OCI-LY7 (cell line): ENCODE measurements around the gene CNKSR3. TPM values are rescaled to one million over a fixed set of nuclear protein-coding genes. Genes with fewer than 3 reads are reported as not detected.

Source experiments
- BruUV-seq: library from RNA; stranded (reverse); fragments of 400-500 nt; replicated peaks from 2 replicates; lab custom pipeline; 2021; lab: Mats Ljungman, UMichigan
- CTCF ChIA-PET: fragments of 300-600 bp; sonication (Branson Sonifier 250); formaldehyde crosslinking; loops from one replicate; lab custom pipeline; 2022; ENCODE audit warnings: antibody characterized with exemption; ENCODE audit not compliant: unreplicated experiment; lab: Charles Lee
- POLR2A ChIA-PET: fragments of 300-600 bp; sonication (Branson Sonifier 250); formaldehyde crosslinking; loops from one replicate; lab custom pipeline; 2022; ENCODE audit warnings: antibody characterized with exemption; lab: Charles Lee
- DNase-seq: peaks from one replicate; pipeline ENCODE4 v3.0.0-alpha.2; 2015; ENCODE audit warnings: low spot score
- H2AFZ ChIP-seq: fragments of 200-600 bp; sonication (generic), shearing (Covaris generic); 2 replicates; pipeline ENCODE4 v1.6.1; 2014; ENCODE audit warnings: mild to moderate bottlenecking, antibody characterized with exemption, low read length, moderate library complexity
- H3K27ac ChIP-seq: fragments of 200-600 bp; sonication (generic); 2 replicates; pipeline ENCODE4 v1.5.1; 2014; ENCODE audit warnings: mixed run types, low read depth, mild to moderate bottlenecking, moderate library complexity, low read length, inconsistent platforms; ENCODE audit not compliant: poor library complexity, severe bottlenecking
- H3K36me3 ChIP-seq: fragments of 200-600 bp; sonication (generic); 2 replicates; pipeline ENCODE4 v1.6.1; 2014; ENCODE audit warnings: mild to moderate bottlenecking, antibody characterized with exemption, low read length, moderate library complexity, mixed read lengths; ENCODE audit not compliant: insufficient read depth
- H3K4me1 ChIP-seq: fragments of 200-600 bp; sonication (generic); 2 replicates; pipeline ENCODE4 v1.5.1; 2014; ENCODE audit warnings: mild to moderate bottlenecking, low read length; ENCODE audit not compliant: insufficient read depth, poor library complexity, severe bottlenecking
- H3K4me2 ChIP-seq: fragments of 200-600 bp; sonication (generic); 2 replicates; pipeline ENCODE4 v1.6.1; 2014; ENCODE audit warnings: mild to moderate bottlenecking, low read length
- H3K4me3 ChIP-seq: fragments of 200-600 bp; sonication (generic); 2 replicates; pipeline ENCODE4 v1.5.1; 2014; ENCODE audit warnings: mild to moderate bottlenecking, low read depth, low read length; ENCODE audit not compliant: poor library complexity, severe bottlenecking
- H3K79me2 ChIP-seq: fragments of 200-600 bp; sonication (generic); 2 replicates; pipeline ENCODE4 v1.6.1; 2016; ENCODE audit warnings: low read depth, mild to moderate bottlenecking, low read length, moderate library complexity, mixed read lengths; ENCODE audit not compliant: insufficient read depth
- H3K9me2 ChIP-seq: fragments of 200-600 bp; sonication (generic); 2 replicates; pipeline ENCODE4 v1.6.1; 2016; ENCODE audit warnings: mild to moderate bottlenecking, low read length, mixed read lengths; ENCODE audit not compliant: insufficient read depth
- H3K9me3 ChIP-seq: fragments of 200-600 bp; sonication (generic); 2 replicates; pipeline ENCODE4 v1.6.1; 2014; ENCODE audit warnings: mild to moderate bottlenecking, mixed run types, low read length, mixed read lengths
- H4K20me1 ChIP-seq: fragments of 200-600 bp; sonication (generic); 2 replicates; pipeline ENCODE4 v1.6.1; 2014; ENCODE audit warnings: mild to moderate bottlenecking, antibody characterized with exemption, low read length, moderate library complexity, mixed read lengths; ENCODE audit not compliant: insufficient read depth
- EZH2phosphoT487 ChIP-seq: fragments of 200-600 bp; sonication (generic); IDR thresholded peaks from 2 replicates; pipeline ENCODE4 v1.6.1; 2018; ENCODE audit warnings: low read depth, borderline replicate concordance, mild to moderate bottlenecking, mixed run types, antibody characterized with exemption, low read length, moderate library complexity, mixed read lengths
- intact Hi-C: fragments of 100-400 bp; cut with micrococcal nuclease; formaldehyde crosslinking; loops from one replicate; pipeline ENCODE4 v1.10.0; 2022; ENCODE audit not compliant: unreplicated experiment
- total RNA-seq, 2 experiments: library from RNA; depleted of rRNA in 1 of 2; stranded (reverse); fragments of >200 nt in 1 of 2; shearing (Covaris generic) in 1 of 2; gene quantifications; 2 replicates each; pipeline ENCODE4 v1.2.3, GENCODE V29; 2014 to 2022
- TF ChIP-seq, protein P1 (sequence below): fragments of 200-600 bp; sonication (generic); conservative IDR thresholded peaks from 2 replicates; pipeline ENCODE4 v1.5.1; 2014; ENCODE audit warnings: mild to moderate bottlenecking, antibody characterized with exemption, low read length, moderate library complexity, mixed read lengths

CNKSR3 gene
- total RNA-seq, 2 experiments from 2014 or later, result not detected

DNA sequence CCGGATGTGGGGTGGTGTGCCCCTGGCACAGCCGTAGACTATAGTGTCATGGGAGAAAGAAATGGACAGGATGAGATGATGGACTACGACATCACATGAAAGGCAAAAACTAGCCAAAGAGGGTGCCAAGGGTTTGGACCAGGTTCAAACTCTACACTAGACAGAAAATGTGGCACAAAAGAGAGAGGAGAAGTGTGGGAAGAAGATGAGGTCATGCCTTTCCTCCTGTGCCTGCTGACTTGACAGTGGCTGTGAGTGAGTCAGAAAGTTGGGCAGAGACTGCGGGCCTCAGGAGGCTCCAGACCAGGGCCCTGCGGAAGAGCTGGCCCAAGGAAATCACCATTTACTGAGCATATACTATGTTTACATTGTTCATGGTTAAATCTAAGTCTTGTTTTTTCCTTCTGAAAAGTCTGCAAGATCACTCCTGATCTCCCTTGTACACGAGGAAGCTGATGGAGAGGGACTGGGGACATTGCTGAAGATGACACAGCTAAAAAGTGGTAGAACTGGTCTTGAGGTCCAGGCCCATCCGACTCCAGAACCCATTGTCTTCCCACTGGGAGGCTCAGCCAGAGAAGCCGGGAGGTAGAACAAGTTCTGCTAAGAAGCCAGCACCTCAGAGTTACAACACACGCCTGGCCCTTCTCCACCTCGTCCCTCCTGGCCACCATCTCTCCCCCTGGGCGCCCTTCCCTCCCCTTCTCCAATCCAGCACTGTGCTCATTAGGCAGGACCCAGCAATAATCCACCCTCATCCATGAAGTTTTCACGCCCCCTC lies 35.6 kb downstream of the CNKSR3 start:
- H3K4me2 ChIP-seq, result no peak overlapping the region
- H3K36me3 ChIP-seq, result no peaks in the 10 kb centered on the region
- intact Hi-C loops, result no loop called here
- no peak for TF ChIP-seq EZH2phosphoT487
- TF ChIP-seq, protein P1, sequence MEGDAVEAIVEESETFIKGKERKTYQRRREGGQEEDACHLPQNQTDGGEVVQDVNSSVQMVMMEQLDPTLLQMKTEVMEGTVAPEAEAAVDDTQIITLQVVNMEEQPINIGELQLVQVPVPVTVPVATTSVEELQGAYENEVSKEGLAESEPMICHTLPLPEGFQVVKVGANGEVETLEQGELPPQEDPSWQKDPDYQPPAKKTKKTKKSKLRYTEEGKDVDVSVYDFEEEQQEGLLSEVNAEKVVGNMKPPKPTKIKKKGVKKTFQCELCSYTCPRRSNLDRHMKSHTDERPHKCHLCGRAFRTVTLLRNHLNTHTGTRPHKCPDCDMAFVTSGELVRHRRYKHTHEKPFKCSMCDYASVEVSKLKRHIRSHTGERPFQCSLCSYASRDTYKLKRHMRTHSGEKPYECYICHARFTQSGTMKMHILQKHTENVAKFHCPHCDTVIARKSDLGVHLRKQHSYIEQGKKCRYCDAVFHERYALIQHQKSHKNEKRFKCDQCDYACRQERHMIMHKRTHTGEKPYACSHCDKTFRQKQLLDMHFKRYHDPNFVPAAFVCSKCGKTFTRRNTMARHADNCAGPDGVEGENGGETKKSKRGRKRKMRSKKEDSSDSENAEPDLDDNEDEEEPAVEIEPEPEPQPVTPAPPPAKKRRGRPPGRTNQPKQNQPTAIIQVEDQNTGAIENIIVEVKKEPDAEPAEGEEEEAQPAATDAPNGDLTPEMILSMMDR, result no peak
- no peaks in the 10 kb centered on the region for H3K9me2 ChIP-seq
- H3K27ac ChIP-seq, result no peak overlapping the region
- POLR2A ChIA-PET, result no interaction called here
- H3K4me1 ChIP-seq, result no peaks in the 10 kb centered on the region
- no peak overlapping the region for H2AFZ ChIP-seq
- no peaks in the 10 kb centered on the region for H3K79me2 ChIP-seq
- no TSS peak for BruUV-seq
- DNase-seq, result no peak
- no peaks in the 10 kb centered on the region for H4K20me1 ChIP-seq
- H3K9me3 ChIP-seq, result peaks cover 6% of the 10 kb centered on the region; the same call in 1 of the 2 replicates
- CTCF ChIA-PET, result no interaction called here
- H3K4me3 ChIP-seq, result no peak overlapping the region

DNA sequence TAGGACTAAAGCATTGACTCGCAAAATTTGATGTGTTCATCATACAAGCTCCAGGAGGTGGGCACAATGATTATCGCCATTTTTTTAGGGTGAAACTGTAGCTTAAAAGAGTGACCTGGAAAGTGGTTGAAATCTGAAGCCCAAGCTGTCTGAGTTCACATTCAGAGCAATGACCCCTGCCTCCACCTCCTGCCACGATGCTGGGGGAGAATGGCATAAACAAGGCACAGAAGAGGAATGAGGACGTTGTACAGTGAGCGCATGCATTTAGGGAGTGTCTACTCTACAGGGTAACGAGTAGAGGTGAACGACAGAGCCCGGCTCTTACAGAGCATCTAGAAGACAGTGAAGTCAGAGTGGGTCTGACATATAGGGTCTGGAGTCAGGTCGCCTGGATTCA lies 37.2 kb downstream of the CNKSR3 start:
- H4K20me1 ChIP-seq, result no peaks in the 10 kb centered on the region
- no TSS peak for BruUV-seq
- no peaks in the 10 kb centered on the region for H3K36me3 ChIP-seq
- H3K9me3 ChIP-seq, result peaks cover 6% of the 10 kb centered on the region; the same call in 1 of the 2 replicates
- intact Hi-C loops, result no loop called here
- ChIA-PET CTCF (no interaction called here), POLR2A (interaction anchor here (0.6 kb wide), 1 partner anchor 17 kb away, joined by 3 read pairs; no protein-coding TSS in a partner anchor)
- no peak for DNase-seq
- H3K79me2 ChIP-seq, result no peaks in the 10 kb centered on the region
- TF ChIP-seq EZH2phosphoT487, result no peak
- TF ChIP-seq, protein P1, result no peak
- no peaks in the 10 kb centered on the region for H3K4me1 ChIP-seq
- H3K9me2 ChIP-seq, result no peaks in the 10 kb centered on the region
- no peak overlapping the region for H3K4me3 ChIP-seq
- no peak overlapping the region for H2AFZ ChIP-seq
- no peak overlapping the region for H3K27ac ChIP-seq
- H3K4me2 ChIP-seq, result no peak overlapping the region
